Endodermal cell (in vitro differentiated cells): ENCODE measurements around the gene STX3. TPM values are rescaled to one million over a fixed set of nuclear protein-coding genes. Genes with fewer than 3 reads are reported as not detected.

Experiments
- DNase-seq: peaks from one replicate; pipeline ENCODE4 v3.0.0-alpha.2; 2017
- H3K27ac ChIP-seq: 2 replicates; pipeline ENCODE4 v1.5.1; 2013; ENCODE audit warnings: mild to moderate bottlenecking, low read depth, low read length, moderate library complexity
- H3K27me3 ChIP-seq: 2 replicates; pipeline ENCODE4 v1.6.1; 2013; ENCODE audit warnings: mild to moderate bottlenecking, low read length, moderate library complexity; ENCODE audit not compliant: insufficient read depth, control insufficient read depth, poor library complexity, severe bottlenecking
- H3K36me3 ChIP-seq: 2 replicates; pipeline ENCODE4 v1.7.0; 2013; ENCODE audit warnings: mild to moderate bottlenecking, low read length, moderate library complexity; ENCODE audit not compliant: control insufficient read depth, insufficient read depth
- H3K4me1 ChIP-seq: one replicate; pipeline ENCODE4 v1.7.0; 2013; ENCODE audit warnings: low read length; ENCODE audit not compliant: control insufficient read depth, insufficient read depth
- H3K4me3 ChIP-seq: 2 replicates; pipeline ENCODE4 v1.5.1; 2013; ENCODE audit warnings: mild to moderate bottlenecking, low read length, moderate library complexity
- H3K9ac ChIP-seq: 2 replicates; pipeline ENCODE4 v1.6.1; 2013; ENCODE audit warnings: mild to moderate bottlenecking, low read length, moderate library complexity; ENCODE audit not compliant: poor library complexity, severe bottlenecking; ENCODE audit errors: extremely low read depth
- H3K9me3 ChIP-seq: 2 replicates; pipeline ENCODE4 v1.6.1; 2013; ENCODE audit warnings: mild to moderate bottlenecking, low read length, moderate library complexity; ENCODE audit not compliant: control insufficient read depth
- H3K27ac Mint-ChIP-seq: 2 replicates; pipeline ENCODE4 v1.8.0; 2020; ENCODE audit warnings: mixed read lengths
- H3K27me3 Mint-ChIP-seq: 2 replicates; pipeline ENCODE4 v1.8.0; 2021; ENCODE audit warnings: mild to moderate bottlenecking, mixed read lengths; ENCODE audit not compliant: insufficient read depth
- H3K36me3 Mint-ChIP-seq: 2 replicates; pipeline ENCODE4 v1.8.0; 2020; ENCODE audit warnings: low read depth, mixed read lengths
- H3K4me1 Mint-ChIP-seq: 2 replicates; pipeline ENCODE4 v1.8.0; 2020; ENCODE audit warnings: mixed read lengths
- H3K4me3 Mint-ChIP-seq: 2 replicates; pipeline ENCODE4 v1.8.0; 2020; ENCODE audit warnings: mild to moderate bottlenecking, moderate library complexity, mixed read lengths
- H3K9me3 Mint-ChIP-seq: 2 replicates; pipeline ENCODE4 v1.8.0; 2020; ENCODE audit warnings: mild to moderate bottlenecking, mixed read lengths
- CTCF ChIP-seq: fragments of 200-600 bp; sonication (generic); conservative IDR thresholded peaks from 2 replicates; pipeline ENCODE4 v1.5.0; 2021; ENCODE audit warnings: antibody characterized with exemption, mild to moderate bottlenecking
- WGBS, 2 experiments: methylation state at CpG; one replicate each; pipeline versions ENCODE4 v1.1.5 to v1.1.7; 2013; ENCODE audit warnings: missing lambda C conversion rate in 2 of 2, mixed read lengths in 1 of 2; ENCODE audit not compliant: insufficient coverage in 1 of 2, insufficient read length in 1 of 2; 5-methylcytosine and 5-hydroxymethylcytosine counted together
- total RNA-seq, 2 donors: library from RNA; stranded (reverse); fragmentation: NEBNext Ultra II Directional in 1 of 2; extraction: Animal tissue kit (Norgen Biotek cat#: 25700) in 1 of 2; gene quantifications; 2 replicates in 1 of 2; 3 replicates in 1 of 2; pipeline ENCODE4 v1.2.1, GENCODE V29; 2021

Gene STX3
- total RNA-seq, 2 donors from 2014 or later, result 119 to 160 TPM

- no peak overlapping the region for H3K4me3 ChIP-seq
- H3K4me1 ChIP-seq, result peaks cover 6% of the 10 kb centered on the region
- H3K27me3 Mint-ChIP-seq, result no peaks in the 10 kb centered on the region
- no peaks in the 10 kb centered on the region for H3K9me3 Mint-ChIP-seq
- WGBS, 2 experiments, result 94 to 95% methylated on average over 5 of the region's 5 CpGs
- no peaks in the 10 kb centered on the region for H3K9me3 ChIP-seq
- H3K36me3 ChIP-seq, result peaks cover 54% of the 10 kb centered on the region
- TF ChIP-seq CTCF, result no peak
- DNase-seq, result no peak
- no peak overlapping the region for H3K4me3 Mint-ChIP-seq
- H3K9ac ChIP-seq, result no peak overlapping the region
- H3K27me3 ChIP-seq, result no peaks in the 10 kb centered on the region
- no peak overlapping the region for H3K27ac Mint-ChIP-seq
- H3K27ac ChIP-seq, result no peak overlapping the region
- H3K36me3 Mint-ChIP-seq, result peaks cover 68% of the 10 kb centered on the region
- peaks cover 41% of the 10 kb centered on the region for H3K4me1 Mint-ChIP-seq
These were observed 21.3 kb downstream of the STX3 start for GRCh38 chr11:59776210-59777066.

GRCh38 chr11:59777104-59777503, 21.9 kb downstream of the STX3 start:
- no peak overlapping the region for H3K27ac ChIP-seq
- no peak overlapping the region for H3K4me3 Mint-ChIP-seq
- no peaks in the 10 kb centered on the region for H3K27me3 ChIP-seq
- no peak overlapping the region for H3K27ac Mint-ChIP-seq
- no peak for TF ChIP-seq CTCF
- peaks cover 34% of the 10 kb centered on the region for H3K4me1 Mint-ChIP-seq
- H3K9ac ChIP-seq, result no peak overlapping the region
- 92 to 93% methylated on average over 5 of the region's 5 CpGs for WGBS, 2 experiments
- H3K27me3 Mint-ChIP-seq, result no peaks in the 10 kb centered on the region
- H3K36me3 ChIP-seq, result peaks cover 60% of the 10 kb centered on the region
- DNase-seq, result no peak
- no peak overlapping the region for H3K4me3 ChIP-seq
- H3K4me1 ChIP-seq, result peaks cover 4% of the 10 kb centered on the region
- peaks cover 74% of the 10 kb centered on the region for H3K36me3 Mint-ChIP-seq
- no peaks in the 10 kb centered on the region for H3K9me3 ChIP-seq
- no peaks in the 10 kb centered on the region for H3K9me3 Mint-ChIP-seq

- Histone ChIP-seq H3K27ac (no peak overlapping the region), H3K27me3 (no peaks in the 10 kb centered on the region), H3K9ac (no peak overlapping the region), H3K4me1 (peaks cover 3% of the 10 kb centered on the region), H3K36me3 (peaks cover 59% of the 10 kb centered on the region), H3K9me3 (no peaks in the 10 kb centered on the region), H3K4me3 (no peak overlapping the region)
- Mint-ChIP-seq H3K4me3 (no peak overlapping the region), H3K4me1 (peaks cover 29% of the 10 kb centered on the region), H3K27me3 (no peaks in the 10 kb centered on the region), H3K36me3 (peaks cover 77% of the 10 kb centered on the region), H3K27ac (no peak overlapping the region), H3K9me3 (no peaks in the 10 kb centered on the region)
- TF ChIP-seq CTCF, result no peak
- no peak for DNase-seq
- WGBS, 2 experiments, result 89 to 100% methylated on average over 2 of the region's 2 CpGs
These were observed 22.9 kb downstream of the STX3 start for GRCh38 chr11:59778122-59778521.
